ENCODE results near the gene MKLN1. TPM values are rescaled to one million over a fixed set of nuclear protein-coding genes. Genes with fewer than 3 reads are reported as not detected.

Gene MKLN1
- total RNA-seq, 1 donor from 2014 or later = 66.3 TPM

DNA sequence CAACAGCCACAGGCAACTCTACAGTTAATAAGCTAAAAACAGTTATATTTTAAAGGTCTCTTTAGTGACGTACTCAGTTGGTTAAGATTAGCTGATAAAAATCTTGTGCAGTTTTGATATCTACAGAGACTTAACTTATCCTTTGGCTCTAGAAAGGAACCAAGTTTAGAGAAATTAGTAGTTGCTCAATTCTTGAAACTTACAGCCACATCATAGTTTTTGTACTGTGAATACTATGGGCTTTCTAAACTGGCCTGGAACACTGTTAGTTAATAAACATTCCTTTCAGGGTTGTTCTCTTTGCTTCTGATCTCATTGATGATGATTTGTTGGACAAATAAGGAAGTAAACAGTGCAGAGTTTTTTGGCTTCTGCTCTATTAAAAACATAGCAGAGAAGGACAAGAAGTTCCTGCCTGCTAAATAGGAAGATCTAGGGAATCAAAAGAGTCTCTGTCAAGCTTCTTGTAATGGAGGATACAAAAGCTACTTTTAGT is 73.1 kb downstream of the MKLN1 start:
- Mint-ChIP-seq H3K27me3 (ENCODE audit: unreplicated experiment) (peaks cover 1% of the 10 kb centered on the region), H3K36me3 (ENCODE audit: low read depth, unreplicated experiment) (peaks cover 45% of the 10 kb centered on the region), H3K9me3 (ENCODE audit: unreplicated experiment) (no peaks in the 10 kb centered on the region), H3K4me3 (ENCODE audit: unreplicated experiment) (no peak overlapping the region), H3K27ac (ENCODE audit: unreplicated experiment) (no peak overlapping the region), H3K4me1 (ENCODE audit: unreplicated experiment) (no peaks in the 10 kb centered on the region)
- DNase-seq (ENCODE audit: low spot score) = no peak
- TF ChIP-seq, protein P1, sequence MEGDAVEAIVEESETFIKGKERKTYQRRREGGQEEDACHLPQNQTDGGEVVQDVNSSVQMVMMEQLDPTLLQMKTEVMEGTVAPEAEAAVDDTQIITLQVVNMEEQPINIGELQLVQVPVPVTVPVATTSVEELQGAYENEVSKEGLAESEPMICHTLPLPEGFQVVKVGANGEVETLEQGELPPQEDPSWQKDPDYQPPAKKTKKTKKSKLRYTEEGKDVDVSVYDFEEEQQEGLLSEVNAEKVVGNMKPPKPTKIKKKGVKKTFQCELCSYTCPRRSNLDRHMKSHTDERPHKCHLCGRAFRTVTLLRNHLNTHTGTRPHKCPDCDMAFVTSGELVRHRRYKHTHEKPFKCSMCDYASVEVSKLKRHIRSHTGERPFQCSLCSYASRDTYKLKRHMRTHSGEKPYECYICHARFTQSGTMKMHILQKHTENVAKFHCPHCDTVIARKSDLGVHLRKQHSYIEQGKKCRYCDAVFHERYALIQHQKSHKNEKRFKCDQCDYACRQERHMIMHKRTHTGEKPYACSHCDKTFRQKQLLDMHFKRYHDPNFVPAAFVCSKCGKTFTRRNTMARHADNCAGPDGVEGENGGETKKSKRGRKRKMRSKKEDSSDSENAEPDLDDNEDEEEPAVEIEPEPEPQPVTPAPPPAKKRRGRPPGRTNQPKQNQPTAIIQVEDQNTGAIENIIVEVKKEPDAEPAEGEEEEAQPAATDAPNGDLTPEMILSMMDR (IDR thresholded peaks at IDR 0.05; ENCODE audit: unreplicated experiment) = no peak

DNA sequence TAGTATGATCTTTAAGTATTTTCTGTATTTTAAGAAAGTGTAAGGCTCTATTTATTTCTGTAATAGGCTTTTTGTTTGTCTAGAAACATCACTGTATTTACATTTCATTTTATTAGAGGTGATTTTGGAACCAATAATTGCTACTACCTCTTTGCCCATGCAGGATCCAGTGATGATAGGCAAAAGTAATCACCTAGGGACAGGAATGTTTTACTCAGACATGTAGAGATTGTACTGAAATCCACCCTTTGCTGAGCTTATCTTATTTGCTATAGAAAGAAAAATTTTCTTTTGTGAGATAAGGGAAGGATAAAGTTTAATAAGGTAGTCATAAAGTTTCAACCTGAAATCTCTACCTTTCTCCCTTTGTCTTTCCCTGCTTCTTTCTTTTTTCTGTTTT is 73.5 kb downstream of the MKLN1 start:
- H3K27me3 Mint-ChIP-seq (ENCODE audit: unreplicated experiment) = peaks cover 1% of the 10 kb centered on the region

DNA sequence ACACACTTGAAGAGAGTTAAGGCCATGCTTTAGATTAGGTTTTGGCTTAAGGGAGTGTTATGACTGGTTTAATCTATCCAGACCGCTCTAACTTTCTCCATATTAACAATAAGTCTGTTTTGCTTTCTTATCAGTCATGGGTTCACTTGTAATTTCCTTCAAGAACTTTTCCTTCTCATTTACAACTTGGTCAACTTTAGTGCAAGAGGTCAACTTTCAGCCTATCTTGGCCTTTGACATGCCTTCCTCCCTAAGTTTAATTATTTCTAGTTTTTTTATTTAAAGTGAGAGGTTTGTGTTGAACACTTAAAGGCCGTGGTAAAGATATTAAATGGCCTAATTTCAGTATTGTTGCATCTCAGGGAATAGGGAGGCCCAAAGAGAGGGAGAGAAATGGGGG is 75.6 kb downstream of the MKLN1 start:
- TF ChIP-seq, protein P1 (IDR thresholded peaks at IDR 0.05; ENCODE audit: unreplicated experiment) = no peak
- Mint-ChIP-seq H3K36me3 (ENCODE audit: low read depth, unreplicated experiment) (peaks cover 45% of the 10 kb centered on the region), H3K9me3 (ENCODE audit: unreplicated experiment) (no peaks in the 10 kb centered on the region), H3K27ac (ENCODE audit: unreplicated experiment) (no peak overlapping the region), H3K4me3 (ENCODE audit: unreplicated experiment) (no peak overlapping the region), H3K4me1 (ENCODE audit: unreplicated experiment) (no peaks in the 10 kb centered on the region), H3K27me3 (ENCODE audit: unreplicated experiment) (peaks cover 1% of the 10 kb centered on the region)
- DNase-seq (ENCODE audit: low spot score) = no peak

More for the DNA sequence above, 73.5 kb downstream of the MKLN1 start:
- DNase-seq (ENCODE audit: low spot score) = no peak
- Mint-ChIP-seq H3K4me1 (ENCODE audit: unreplicated experiment) (no peaks in the 10 kb centered on the region), H3K9me3 (ENCODE audit: unreplicated experiment) (no peaks in the 10 kb centered on the region), H3K36me3 (ENCODE audit: low read depth, unreplicated experiment) (peaks cover 45% of the 10 kb centered on the region), H3K4me3 (ENCODE audit: unreplicated experiment) (no peak overlapping the region), H3K27ac (ENCODE audit: unreplicated experiment) (no peak overlapping the region)
- TF ChIP-seq, protein P1 (IDR thresholded peaks at IDR 0.05; ENCODE audit: unreplicated experiment) = no peak

DNA sequence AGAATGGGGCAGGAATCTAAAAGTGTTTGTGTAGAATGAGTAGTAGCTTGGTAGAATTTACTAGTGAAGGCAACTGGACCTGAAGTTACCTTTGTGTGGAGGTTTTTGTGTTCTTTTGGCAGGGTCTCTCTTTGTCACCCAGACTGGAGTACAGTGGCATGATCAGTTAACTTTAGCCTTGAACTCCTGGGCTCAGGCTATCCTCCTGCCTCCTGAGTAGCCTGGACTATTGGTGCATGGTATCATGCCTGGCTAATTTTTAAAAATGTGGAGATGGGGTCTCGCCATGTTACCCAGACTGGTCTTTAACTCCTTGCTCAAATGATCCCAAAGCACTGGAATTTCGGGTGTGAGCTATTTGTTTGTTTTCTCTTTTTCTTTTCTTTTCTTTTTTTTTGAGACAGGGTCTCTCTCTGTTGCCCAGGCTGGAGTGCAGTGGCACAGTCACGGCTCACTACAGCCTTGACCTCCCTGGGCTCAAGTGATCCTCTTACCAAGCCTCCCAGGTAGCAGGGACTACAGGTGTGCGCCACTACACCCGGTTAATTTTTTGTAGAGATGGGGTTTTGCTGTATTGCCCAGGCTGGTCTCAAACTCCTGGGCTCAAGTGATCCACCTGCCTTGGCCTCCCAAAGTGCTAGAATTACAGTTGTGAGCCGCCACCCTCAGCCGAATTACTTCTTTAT is 76.7 kb downstream of the MKLN1 start:
- peaks cover 41% of the 10 kb centered on the region for H3K36me3 Mint-ChIP-seq (ENCODE audit: low read depth, unreplicated experiment)
- H3K9me3 Mint-ChIP-seq (ENCODE audit: unreplicated experiment) = no peaks in the 10 kb centered on the region
- peak overlapping the region; percentile 1 for H3K4me3 Mint-ChIP-seq (ENCODE audit: unreplicated experiment)
- no peak overlapping the region for H3K27ac Mint-ChIP-seq (ENCODE audit: unreplicated experiment)
- H3K4me1 Mint-ChIP-seq (ENCODE audit: unreplicated experiment) = peaks cover 5% of the 10 kb centered on the region
- DNase-seq (ENCODE audit: low spot score) = no peak
- TF ChIP-seq, protein P1 (IDR thresholded peaks at IDR 0.05; ENCODE audit: unreplicated experiment) = no peak
- peaks cover 1% of the 10 kb centered on the region for H3K27me3 Mint-ChIP-seq (ENCODE audit: unreplicated experiment)

DNA sequence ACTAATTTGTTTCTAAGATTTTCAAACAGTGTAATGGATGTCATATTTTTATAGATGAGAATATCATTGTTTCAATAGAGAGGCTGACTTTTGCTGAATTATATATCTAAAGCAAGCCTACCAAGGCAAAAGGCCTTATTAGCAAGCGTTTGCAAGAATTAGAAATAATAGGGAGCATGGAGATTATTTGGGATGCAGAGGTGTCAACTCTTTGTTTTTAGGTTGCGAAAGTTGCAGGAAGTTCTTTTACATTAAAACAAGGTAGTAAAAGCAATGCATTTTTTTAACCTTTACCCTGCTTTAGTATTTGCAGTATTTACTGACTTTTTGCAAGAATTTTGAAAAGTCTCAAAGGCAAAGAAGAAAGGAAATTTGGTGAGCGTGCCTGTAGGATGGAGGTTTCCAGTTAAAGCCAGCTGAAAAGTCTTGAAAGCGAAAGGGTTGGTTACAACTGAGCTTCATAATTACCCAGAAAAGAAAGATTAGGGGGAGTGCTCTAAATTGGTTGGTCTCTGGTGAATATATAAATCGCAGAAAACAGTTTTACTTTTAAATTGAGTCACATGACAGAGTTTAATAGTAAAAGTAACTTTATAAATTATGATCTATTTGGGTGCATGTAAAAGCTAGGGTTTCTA is 81.6 kb downstream of the MKLN1 start:
- TF ChIP-seq, protein P1 (IDR thresholded peaks at IDR 0.05; ENCODE audit: unreplicated experiment) = no peak
- H3K4me1 Mint-ChIP-seq (ENCODE audit: unreplicated experiment) = peaks cover 9% of the 10 kb centered on the region
- H3K4me3 Mint-ChIP-seq (ENCODE audit: unreplicated experiment) = no peak overlapping the region
- peaks cover 2% of the 10 kb centered on the region for H3K36me3 Mint-ChIP-seq (ENCODE audit: low read depth, unreplicated experiment)
- no peak for DNase-seq (ENCODE audit: low spot score)
- H3K9me3 Mint-ChIP-seq (ENCODE audit: unreplicated experiment) = no peaks in the 10 kb centered on the region
- H3K27ac Mint-ChIP-seq (ENCODE audit: unreplicated experiment) = no peak overlapping the region
- no peaks in the 10 kb centered on the region for H3K27me3 Mint-ChIP-seq (ENCODE audit: unreplicated experiment)
